ENCODE results near the gene SLC43A3.
"Not testable (repeated sequence)": the region's sequence is repeated elsewhere in the genome, so short reads cannot be mapped to it uniquely, and the experiment has no call there.

The SLC43A3 gene

DNA sequence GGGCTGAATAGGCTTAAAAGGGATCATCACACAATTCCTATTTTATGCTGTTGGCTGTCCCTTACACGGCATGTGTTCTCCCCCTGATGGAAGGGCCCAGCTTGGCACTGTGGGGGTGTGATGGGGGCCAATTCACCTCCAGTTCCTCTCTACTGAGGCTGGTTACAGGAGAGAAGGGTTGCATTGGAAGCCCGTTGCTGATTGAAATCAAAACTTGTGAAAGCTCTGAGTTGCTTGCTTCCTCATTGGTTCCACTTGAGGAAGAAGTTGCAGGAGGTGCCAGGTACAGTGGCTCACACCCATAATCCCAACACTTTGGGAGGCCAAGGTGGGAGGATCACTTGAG lies 23.1 kb downstream of the SLC43A3 start:
- no peak for DNase-seq

DNA sequence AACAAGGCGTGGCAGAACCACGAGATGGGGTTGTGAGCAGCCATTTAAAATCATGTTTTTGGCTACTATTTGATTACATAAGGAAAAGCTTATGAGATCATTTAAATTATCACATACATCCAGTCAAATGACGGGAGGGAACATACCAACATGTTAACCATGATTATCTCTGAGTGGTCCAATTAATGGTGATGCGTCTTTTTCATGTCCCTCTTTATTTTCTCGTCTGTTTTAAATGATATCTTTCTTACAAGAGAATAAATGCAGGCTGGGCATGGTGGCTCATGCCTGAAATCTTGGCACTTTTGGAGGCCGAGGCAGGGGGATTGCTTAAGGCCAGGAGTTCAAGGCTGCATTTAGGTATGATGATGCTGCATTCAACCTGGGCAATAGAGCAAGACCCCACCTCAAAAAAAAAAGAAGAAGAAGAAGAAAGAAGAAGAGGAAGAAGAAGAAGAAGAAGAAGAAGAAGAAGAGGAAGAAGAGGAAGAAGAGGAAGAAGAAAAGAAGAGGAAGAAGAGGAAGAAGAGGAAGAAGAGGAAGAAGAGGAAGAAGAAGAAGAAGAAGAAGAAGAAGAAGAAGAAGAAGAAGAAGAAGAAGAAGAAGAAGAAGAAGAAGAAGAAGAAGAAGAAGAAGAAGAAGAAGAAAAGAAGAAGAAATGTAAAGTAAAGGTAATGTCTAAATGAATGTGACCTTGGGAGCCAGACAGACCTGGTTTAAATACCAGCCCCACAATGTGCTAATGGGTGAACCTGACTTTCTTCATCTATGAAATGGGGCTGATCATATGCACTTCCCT lies 23.7 kb downstream of the SLC43A3 start:
- DNase-seq = not testable (repeated sequence)

DNA sequence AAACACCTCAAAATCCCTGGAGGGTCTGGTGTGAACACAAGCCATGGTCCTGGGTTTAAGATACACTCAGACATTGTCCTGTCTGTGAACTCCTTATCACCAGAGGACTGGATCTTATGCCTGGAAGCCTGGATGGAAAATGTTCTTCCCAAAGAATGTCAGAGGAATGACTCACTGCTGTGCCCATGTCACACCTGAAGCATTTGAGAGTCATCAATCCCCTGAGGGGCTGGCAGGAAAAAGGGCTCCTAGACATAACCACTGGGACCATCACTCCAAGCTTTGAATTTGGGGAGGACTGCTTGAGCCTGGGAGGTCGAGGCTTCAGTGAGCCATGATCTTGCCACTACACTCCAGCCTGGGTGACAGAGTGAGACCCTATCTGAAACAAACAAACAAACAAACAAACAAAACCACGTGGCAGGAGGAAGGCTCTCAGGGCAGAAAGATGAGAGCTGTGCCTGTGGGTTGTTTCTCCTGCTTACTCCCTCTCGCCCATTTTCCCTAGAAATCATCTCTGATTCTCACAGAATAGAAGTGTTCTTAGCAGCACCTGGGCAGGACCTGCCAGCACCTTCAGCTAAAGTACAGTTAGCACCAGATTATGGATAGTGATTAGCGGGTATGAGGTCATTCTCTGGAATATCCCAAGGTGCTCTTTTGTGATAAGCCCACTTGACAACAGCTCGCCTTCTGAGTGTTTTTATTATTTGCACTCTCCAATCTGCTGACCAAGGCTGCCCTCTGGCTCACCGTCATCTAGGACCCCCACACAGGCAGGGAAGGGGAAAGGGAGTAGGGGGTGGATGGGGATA lies 24.5 kb downstream of the SLC43A3 start:
- DNase-seq = no peak

DNA sequence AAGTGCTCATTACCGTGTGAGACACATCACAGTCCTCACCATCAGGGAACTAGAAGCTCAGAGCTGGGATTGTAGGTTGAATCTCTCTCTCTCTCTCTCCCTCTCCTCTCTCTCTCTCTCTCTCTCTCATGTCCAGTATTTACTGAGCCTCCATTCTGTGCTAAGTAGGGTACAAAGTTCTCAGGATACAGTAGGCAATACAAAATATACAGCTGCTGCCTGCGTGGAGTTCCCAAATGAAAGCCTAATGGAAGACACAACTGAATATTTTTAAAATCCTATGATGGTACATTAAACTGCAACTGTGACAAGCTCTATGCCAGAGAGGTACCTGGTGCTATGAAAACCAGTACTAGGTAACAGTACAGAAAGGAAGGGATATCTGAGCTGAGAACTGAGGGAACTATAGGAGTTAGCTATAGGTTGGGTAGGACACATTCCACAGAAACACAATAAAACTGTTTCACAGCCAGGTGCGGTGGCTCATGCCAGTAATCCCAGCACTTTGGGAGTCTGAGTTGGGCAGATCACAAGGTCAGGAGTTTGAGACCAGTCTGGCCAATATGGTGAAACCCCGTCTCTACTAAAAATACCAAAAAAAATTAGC lies 26.8 kb downstream of the SLC43A3 start:
- DNase-seq = no peak

DNA sequence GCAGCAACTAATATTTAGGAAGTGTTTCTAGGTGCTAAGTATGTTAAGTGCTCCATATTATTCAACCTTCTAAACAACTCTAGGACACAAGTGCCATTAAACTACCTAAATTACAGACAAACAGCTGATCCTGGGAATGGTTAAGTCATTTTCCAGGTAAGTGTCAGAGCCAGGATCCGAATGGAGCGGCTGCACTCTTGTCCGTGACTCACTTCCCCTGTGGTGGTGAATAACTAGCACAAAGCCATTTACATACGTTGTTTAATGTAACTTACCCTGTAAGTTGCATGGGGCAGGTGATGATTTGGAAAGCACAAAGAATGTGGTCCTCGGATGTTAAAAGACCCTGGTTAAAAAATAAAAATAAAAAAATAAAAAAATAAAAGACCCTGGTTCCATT lies 27.7 kb downstream of the SLC43A3 start:
- no peak for DNase-seq

DNA sequence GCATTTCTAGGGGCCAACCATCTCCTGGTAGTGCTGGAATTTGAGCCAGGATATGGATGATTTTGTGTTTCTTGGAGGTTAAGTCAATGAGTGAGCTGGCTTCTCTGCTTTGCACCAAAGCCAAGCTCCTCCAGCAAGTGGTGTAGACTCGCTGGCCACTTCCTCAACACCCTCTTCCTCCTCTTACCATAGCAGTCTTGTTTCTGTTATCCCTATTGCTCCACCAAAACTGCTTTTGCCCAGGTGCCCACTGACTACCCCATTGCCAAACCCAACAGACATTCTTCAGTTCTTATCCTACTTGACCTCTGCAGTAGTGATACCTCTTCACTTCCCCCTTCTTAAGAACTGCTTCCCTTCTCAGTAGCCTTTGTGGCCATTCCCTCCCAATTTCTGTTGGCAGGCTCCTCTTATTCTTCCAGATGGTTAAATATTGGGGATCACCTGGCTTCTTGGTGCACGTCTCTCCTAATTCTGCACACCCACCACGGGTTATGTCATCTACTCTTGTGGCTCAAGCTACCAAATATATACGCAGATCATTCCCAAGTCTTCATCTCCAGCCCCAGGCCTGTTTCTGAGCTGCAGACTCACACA lies 29.4 kb downstream of the SLC43A3 start:
- DNase-seq = no peak

DNA sequence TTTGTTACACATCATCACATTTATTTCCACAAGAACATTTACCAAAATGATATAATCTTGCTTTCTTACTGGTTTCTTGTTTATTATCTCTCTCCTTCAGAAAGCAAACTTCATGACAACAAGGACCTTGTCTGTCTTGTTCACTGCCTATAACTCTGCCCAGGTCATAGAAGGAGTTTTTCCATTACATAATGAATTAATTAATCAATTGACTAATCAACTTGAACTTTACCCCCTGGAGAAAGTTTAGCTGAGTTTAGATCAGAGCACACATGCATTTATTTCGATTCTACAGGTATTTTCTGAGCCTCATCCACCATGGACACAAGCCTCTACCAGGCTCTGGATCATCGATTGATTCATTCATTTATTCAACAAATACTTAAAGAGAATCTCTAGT lies 30.2 kb downstream of the SLC43A3 start:
- no peak for DNase-seq

DNA sequence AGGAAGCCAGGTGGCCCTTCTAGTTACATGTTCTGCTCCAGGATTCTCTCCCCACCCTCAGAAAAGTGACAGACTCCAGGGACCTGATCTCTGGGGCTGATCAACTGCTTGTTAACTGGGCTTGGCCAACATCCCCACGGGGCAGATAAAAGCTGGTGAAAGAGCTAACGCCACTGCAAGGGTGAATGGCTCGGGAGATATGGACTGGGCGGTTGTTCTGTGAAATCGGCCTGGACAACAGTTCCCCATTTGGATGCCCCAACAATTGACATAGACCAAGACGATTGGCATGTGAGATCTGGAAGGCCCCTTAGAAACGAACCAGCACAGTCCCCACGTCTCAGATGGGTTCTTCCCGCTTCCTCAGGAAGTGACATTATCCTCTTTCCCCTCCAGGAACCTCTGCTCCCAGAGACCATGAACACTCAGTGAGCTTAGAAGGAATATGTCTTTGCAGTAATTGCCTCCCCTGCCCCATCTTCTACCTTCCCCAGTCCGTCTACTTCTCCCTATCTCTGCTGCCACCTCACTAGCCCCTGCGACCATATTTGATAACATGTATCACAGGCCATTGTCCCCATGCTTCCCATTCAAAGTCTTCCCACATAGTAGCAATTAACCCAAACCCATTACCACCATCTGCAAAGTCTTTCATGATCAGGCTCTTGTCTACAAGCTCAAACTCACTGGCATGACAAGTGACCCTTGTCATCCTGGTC lies 30.9 kb downstream of the SLC43A3 start:
- no peak for DNase-seq

DNA sequence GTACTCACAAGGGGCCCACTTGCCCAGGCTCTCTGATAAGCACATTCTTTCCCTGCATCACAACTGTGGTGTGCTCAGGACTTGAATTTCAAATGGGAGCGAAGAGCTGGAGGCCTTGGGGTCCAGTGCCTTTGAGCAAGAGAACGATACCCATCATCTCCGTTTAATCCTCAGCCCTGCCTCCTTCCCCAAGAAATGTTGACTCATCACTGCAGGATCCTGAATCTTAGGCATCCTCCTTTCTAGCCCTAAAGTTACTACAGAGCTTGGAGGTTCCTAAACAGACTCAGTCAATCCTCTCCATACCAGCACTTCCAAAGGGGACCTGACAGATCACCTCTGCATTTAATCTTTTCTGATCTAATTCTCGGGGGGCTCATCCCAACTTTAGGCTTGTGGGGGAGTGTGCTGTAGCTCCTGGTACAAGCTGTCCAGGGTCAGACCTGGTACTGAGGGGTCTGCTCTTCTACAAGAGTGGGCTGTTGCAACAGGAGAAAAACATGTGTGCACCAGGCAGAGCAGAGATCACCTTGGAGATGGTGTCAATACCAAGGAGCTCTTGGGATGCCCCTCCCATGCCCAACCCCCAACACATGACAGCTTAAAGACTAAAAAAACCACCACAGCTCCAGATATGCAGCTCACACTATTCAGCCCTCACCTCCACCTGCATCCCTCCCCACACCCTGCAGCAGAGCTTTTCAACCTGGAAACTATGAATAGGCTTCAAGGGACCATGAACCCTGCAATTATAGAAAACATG lies 32.5 kb downstream of the SLC43A3 start:
- DNase-seq = no peak

DNA sequence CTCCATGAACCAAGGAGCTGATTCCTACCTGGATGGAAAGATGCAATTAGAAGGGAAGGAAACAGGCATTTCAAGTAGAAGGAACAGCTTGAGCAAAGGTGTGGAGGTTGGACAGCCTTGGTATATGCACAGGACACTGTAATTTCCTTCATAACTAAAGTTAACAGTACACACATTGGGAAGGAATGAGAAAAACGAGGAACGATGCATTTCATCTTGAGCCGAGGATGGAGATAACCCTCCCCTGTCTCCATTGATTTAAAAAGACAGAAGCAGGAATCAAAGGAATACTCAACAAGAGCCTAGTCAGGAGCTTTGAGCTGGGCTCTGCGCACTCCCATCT lies 34.2 kb downstream of the SLC43A3 start:
- DNase-seq = no peak

DNA sequence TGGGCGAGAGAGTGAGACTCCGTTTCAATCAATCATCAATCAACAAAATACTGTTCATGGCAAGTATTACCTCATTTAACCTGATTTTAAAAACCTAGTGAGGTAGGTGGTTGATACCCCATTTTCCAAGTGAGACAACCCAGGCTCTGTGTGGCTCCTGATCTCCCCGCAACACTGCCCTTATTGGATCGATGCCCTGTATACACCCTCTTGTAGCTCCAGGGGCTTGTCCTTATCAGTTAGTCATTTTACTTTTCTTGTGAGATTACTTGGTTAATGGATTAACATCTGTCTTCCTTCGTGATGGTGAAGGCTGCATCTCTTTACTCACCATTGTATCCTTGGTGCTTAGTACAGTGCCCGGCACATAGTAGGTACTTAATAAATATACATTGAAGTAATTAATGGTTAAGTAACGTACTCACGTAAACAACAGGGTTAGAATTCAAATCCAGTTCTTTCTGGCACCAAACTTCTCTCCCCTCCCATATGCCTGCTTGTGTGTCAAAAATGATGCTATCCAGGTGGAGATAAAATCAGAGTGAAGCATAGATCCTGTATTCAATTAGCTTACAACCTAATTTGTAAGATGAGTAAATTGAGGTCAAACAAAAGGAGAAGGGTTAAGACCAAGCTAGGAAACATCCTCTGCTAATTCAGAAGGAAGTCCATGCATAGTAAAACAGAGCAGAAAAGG lies 34.7 kb downstream of the SLC43A3 start:
- no peak for DNase-seq

DNA sequence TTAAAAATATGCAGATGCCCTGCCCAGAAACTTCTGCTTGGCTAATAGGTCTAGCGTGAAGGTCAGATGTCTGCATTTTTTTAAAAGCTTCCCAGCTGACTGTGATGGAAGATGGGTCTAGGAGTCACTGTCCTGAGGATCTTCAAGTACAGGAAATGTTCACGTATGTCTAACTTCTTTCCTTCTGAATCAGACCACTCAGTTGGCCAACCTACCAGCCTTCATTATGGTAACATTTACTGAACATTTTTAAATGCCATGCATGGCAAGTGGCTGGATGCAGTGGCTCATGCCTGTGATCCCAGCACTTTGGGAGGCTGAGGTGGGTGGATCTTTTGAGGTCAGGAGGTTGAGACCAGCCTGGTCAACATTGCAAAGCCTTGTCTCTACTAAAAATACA lies 35.4 kb downstream of the SLC43A3 start:
- DNase-seq = no peak

DNA sequence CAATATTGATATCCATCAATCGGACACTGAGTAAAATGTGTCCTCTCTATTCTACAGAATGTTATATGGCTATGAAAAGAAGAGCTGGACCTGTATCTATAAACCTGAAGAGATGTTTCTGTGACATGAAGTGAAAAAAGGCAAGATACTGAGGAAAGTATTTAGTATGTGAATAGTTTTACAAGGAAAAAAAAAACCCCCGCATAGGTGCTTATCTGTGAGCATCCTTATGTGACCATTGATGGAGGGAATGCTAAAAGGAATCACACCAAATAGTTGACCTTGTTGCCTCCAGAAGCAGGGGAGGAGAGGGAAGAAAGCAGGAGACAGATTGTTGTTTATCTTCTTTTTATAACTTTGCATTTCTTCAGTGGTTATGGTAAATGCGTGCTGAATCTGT lies 35.8 kb downstream of the SLC43A3 start:
- DNase-seq = no peak

DNA sequence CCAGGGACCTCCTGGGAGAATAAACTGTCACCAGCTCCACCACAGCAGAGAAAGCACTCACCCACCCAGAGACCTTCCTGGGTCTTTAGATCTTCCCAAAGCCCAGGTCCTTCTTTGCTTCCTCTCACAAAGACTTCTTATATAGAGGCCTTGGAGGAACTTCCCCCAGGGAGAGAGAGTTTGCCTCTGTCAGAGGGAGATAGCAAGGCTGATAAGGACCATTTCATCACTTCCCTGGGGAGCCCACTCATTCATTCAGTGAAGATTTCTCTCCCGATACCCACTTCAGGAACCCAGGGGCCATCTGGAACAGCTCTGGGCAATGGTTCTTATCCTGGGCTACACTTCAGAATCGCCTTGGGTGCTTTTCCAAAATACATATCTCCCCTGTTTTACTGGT lies 36.4 kb downstream of the SLC43A3 start, which contains the start of gene PRG2:
Gene PRG2, minus strand, starts transcription at position 116 of the 400 bp plus-strand sequence. CDS start 706 bp downstream, outside the sequence.
- DNase-seq = no peak

DNA sequence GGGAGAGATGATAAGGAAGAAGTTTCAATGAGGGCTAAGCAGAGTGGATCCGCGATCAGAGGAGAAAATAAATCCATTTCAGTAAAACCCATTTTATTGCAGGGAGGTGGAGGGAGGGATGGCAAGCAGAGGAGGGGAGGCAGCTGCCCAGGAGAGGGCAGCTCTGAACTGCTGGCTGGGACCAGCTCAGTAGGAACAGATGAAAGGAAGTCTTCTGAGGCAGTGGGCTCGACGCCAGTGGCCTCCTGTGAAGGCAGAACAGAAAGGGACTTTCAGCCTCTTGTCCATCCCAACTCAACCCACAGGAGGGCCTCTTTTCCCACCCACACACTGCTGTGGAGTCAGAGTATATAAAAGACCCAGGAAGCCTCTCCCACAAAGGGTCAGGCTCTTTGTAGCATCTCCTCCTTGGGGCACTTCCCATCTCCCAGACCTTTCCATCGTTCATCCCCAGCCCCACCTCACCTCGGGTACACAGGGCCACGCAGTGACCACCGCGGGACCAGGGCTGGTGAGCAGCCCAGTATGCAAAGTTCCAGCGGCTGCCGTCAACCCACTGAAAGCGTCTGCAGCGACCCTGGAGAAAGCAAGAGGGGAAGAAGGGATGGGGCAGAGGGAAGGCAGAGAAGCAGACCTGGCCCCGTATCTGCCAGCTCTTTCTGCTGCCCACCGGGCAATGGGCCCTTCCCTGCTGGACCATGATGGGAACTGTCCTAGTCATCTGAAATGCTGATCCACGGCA lies 39.5 kb downstream of the SLC43A3 start:
- DNase-seq = no peak

DNA sequence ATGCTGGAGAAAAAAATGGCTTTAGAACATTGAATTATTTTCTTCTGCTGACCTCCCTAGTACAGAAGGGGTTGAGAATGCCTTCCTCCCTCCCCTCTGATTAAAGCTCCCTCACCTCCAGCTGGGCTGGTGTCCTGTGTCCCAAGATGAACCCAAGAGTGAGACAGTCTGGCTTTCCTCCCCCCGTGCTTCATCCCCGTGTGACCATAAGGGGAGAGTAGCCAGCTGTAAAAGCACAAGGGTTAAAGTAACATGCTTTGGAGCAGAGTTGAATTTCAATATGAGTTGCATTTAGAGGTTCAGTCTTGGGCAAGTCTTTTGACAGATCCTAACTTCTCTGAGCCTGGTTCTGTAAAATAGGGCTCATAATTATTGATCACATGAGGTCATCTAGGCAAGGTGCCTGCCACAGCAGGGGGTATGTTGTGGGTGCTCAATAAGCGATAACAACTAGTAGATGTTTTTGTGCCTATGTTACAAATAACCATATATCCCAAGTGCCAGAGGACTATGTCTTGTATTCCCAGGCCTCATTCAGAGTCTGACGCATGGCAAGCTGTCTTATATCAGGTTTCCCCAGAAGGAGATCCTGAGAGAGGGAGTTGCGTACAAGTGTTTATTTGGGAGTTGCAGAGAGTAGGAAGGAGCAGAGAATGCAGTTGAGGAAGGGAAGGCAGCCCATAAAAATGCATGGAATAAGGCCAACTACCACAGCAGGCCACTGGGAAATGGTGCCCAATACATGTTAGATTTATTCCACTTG lies 40.6 kb downstream of the SLC43A3 start:
- DNase-seq = no peak

DNA sequence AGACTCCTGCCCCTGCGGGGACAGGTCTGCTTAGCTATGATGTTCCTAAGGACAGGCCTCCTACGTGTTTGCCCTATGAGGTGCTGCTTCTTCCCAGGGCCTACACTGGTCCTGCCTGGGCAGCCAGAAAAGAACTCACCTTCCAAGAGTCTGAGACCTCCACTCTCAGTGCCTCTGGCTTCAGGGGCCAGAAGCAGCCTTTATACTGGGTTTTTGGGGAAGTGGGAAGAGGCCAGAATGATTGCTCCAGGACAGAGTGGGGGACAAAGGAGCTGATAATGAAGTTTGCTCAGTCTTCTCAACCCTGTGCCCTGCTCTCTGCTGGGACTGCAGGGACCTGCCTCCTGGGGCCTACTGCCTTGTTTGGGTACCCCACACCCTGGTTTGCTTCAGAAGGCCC lies 45.9 kb downstream of the SLC43A3 start, which contains the start of gene PRG3:
Gene PRG3, minus strand, starts transcription at position 176 of the 400 bp plus-strand sequence. CDS start 442 bp downstream, outside the sequence.
- no peak for DNase-seq

DNA sequence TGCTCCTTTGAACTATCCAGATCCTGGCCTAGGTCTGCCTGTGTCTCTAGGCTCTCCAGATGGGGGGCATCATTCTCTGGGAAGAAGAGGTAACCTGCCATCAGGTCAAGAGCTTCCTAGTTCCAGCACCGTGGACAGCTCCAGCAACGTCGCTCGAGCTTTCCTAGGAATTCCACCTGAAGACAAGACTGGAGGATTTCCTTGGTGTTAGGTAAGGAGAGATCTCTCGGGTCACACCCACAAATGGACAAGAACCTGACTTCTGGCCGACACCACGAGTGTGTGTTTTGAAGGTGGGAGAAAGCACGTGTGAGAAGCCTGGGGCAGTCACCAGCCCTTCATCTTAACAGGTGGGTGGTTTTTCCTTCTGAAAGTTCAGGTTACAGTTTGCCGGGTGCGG lies 47.2 kb downstream of the SLC43A3 start:
- DNase-seq = no peak

DNA sequence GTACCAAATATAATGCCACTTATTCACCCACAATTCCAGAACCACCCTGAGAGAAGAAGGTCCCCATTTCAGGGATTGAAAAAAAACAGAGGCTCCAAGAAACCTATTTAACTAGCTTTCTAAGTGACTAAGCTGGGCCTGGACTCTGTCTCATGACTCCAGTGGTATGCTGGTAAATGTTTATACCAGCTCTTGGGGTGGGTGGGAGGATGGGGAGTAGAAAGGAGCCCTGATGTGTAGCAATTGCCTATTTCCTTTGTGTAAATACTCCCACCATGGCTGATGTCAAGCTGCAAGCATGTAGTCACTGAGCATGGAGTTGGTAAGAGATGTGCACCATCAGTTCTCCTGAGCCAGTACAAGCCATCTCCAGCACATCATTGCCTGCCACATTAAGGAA lies 48.7 kb downstream of the SLC43A3 start:
- DNase-seq = no peak

DNA sequence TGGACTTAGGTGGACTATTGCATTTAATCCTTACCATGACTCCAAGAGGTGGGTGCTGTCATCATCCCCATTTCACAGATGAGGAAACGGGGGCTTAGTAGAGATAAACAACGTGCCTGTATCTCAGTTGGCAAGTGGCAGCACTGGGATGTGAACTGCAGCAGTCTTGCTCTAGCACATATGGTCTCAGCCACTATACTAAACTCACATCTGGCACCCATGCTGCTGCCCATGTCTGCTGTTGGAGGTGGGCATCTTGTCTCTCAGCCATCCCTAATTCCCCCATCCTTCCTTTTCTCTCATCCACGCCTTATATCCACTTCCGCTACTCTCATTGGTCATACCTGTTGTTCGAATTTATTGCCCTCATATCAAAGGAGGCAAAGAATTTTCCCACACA lies 49.8 kb downstream of the SLC43A3 start:
- DNase-seq = no peak
